B cell (primary cell): ENCODE results near the gene ADGRV1.

Experiments used
- EZH2 ChIP-seq: IDR thresholded peaks from 2 replicates; pipeline ENCODE4 v1.6.1; 2012; ENCODE audit warnings: borderline replicate concordance, low read depth, mild to moderate bottlenecking, moderate library complexity, low read length; ENCODE audit not compliant: insufficient read depth, poor library complexity, severe bottlenecking
- TF ChIP-seq, protein P1 (sequence below): fragments of 200-600 bp; IDR thresholded peaks from one replicate; pipeline ENCODE4 v1.8.0; 2022; ENCODE audit warnings: antibody characterized with exemption, mild to moderate bottlenecking

DNA sequence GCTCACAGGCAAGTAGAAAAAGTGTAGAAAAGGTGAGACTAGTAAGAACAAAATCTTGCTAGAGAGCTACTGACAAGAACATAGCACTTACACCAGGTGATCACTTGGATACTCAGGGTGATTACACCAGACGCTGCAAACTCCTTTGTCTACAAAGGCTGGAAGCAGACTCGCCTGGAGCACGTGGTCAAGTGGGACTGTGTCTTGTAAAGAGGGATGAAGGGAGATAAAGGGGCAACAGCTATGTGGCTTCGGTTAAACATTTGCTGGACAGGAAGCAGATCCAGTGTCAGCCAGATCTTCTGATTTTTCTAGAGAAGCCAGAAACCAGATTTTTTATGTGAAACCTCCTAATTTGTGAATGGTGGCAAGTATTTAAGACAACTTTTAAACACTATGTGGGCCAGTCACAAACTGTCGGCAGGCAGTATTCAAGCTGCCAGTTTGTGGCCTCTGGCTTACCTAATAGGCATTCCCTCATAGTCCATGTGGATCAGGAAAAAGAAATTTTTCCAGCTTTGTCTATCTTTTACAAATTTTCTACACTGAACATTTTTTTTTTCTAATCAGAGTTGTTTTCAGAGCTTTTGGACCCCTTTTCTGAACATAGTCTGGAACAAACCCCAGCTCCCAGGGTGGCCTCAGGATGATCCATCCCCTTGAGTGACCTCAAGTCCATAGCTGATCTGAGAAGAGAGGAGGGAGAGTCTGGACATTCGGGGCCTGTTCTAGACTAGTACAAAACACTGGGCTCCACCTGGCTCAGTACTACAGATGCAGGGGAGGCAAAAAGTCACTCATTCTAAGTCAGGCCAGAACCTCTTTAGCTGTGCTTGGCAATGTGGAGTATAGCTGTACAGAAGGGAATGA is 561.6 kb downstream of the ADGRV1 start:
- TF ChIP-seq EZH2: no peak
- TF ChIP-seq, protein P1, sequence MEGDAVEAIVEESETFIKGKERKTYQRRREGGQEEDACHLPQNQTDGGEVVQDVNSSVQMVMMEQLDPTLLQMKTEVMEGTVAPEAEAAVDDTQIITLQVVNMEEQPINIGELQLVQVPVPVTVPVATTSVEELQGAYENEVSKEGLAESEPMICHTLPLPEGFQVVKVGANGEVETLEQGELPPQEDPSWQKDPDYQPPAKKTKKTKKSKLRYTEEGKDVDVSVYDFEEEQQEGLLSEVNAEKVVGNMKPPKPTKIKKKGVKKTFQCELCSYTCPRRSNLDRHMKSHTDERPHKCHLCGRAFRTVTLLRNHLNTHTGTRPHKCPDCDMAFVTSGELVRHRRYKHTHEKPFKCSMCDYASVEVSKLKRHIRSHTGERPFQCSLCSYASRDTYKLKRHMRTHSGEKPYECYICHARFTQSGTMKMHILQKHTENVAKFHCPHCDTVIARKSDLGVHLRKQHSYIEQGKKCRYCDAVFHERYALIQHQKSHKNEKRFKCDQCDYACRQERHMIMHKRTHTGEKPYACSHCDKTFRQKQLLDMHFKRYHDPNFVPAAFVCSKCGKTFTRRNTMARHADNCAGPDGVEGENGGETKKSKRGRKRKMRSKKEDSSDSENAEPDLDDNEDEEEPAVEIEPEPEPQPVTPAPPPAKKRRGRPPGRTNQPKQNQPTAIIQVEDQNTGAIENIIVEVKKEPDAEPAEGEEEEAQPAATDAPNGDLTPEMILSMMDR: no peak
